ENCODE data around the gene ANKRD1.
"Not testable (repeated sequence)": the region's sequence is repeated elsewhere in the genome, so short reads cannot be mapped to it uniquely, and the experiment has no call there.

Gene ANKRD1

DNA sequence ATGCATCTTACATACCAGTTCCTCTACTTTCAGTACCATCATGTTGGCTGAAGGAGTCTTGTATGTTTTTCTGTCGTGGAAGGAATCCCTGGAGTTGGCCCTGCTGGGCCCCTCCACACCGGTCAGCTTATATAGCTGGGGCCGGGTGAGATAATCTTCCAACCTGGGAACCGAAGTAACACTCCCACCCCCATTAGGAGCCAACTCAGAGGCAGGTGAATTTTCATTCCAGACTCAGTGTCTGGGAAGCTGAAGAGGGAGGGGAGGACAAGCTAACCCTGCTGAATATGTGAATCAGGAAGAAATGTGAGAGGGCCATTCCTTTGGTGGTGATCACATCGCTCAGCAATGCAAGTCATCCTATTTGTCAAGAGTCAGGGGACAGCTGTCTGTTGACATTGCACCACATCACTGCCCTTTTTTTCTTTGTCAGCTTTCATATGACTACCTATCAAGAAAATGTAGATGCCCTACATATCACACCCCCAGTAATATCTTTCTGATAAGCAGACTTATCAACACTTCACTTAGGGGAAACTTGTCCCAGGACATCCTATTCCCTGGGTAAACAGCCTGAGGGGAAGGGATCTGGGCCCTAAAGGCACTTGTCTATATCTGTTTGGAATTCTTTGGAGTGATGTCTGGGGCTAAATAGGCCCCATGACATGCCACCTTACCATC is at the start of gene ANKRD1:
Gene ANKRD1, minus strand, starts transcription at position 102 of the 681 bp plus-strand sequence. Its CDS starts 60 bp downstream, at position 42.
- peak; percentile 64 to 68 for DNase-seq (ENCODE audit: low read depth in 2 of 2)

DNA sequence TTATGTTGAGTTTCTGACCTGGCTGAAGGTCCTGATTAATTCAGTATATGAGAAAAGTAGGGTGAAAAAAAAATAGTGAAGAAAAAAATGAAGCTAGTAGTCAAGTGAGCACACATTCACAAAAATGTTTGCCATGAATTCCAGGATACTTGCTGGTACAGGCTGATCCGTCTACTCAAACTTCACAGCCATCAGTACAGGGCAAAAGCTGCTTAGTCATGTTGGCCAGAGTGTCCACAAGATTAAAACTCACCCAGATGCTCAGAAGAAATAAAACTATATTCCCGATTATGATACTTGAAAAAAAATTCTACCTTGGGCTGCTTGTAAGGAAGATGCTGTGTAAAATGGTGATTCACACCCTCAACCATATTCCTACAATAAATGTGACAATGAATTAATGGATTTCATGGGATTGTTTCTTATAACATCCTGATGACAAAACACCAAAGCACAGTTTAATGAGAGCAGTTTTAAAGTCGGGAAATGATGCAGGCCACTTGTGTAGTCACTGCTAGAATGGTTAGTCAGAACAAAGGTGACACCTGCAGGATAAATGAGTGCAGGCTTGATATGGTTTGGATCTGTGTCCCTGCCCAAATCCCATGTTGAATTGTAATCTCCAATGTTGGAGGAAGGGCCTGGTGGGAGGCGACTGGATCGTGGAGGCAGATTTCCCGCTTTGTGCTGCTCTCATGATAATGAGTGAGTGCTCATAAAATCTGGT is 49.2 kb upstream of the ANKRD1 start:
- DNase-seq (ENCODE audit: low read depth in 2 of 2) = no peak

DNA sequence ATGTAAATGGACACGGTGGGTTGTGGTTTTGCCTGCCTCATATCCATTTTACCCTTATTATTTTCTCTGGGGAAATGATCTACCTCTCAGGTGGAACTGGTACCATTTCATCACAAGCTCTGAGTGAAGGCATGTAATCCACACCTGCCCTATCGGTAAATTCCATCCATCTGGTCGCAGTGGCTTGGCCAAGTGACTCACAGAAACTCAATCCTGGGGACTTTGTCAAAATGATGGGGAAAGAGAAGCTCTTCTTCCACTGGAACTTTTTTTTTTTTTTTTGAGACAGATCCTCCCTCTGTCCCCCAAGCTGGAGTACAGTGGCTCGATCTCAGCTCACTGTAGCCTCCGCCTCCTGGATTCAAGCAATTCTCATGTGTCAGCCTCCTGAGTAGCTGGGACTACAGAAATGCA is 48.2 kb upstream of the ANKRD1 start:
- no peak for DNase-seq (ENCODE audit: low read depth in 2 of 2)

DNA sequence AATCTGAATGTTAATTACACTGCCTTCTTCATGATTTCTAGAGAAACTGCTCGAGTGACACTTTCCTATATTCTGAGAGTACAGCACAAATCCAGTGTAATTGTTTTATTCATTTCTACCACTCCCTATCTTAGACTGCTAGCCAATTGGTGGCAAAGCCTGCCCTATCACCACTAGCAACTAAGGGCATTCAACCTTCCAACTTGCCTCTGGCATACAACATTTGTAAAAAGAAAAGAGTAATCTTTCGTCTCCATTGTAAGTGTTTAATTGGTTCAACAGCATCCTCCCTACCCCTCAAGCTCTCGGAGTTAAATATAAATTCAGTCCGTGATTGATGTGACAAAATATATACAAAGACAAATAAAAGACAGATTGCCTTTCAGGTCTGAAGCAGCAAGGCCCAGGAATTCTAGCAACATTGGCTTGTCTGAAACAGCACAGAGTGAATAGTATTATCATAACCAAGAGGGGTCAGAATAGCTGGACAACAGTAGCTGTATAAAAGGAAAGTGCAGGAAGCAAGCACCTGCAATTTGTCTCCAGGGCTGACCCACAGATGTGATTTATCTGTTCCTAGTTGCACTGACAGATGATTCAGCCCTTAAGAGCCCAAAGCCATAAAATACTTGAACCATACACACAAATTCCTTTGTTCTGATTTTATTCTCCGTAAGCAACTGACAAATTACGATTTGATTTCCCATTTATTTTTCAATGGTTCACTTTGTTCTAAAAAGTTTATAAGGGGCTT is 47.6 kb upstream of the ANKRD1 start:
- peak; percentile 59 to 60 for DNase-seq (ENCODE audit: low read depth in 2 of 2)

DNA sequence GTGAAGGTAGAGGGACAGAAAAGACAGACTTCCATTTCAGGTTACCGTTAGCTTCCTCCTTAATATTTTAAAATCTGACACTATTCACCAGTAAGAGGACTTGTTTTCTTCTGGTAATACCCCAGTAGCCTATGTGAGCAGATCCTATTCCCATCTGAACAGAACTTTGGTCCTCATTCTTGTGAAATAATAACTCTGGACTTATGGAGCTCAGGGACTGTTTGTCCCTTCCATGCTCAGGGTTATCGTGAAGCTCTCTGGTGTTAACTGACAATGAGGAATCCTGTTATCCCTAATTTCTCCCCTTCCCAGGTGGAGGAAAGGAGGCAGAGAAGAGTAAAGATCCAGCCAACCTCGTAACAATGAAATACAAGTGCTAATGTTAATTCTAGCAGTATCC is 47.0 kb upstream of the ANKRD1 start:
- no peak for DNase-seq (ENCODE audit: low read depth in 2 of 2)

DNA sequence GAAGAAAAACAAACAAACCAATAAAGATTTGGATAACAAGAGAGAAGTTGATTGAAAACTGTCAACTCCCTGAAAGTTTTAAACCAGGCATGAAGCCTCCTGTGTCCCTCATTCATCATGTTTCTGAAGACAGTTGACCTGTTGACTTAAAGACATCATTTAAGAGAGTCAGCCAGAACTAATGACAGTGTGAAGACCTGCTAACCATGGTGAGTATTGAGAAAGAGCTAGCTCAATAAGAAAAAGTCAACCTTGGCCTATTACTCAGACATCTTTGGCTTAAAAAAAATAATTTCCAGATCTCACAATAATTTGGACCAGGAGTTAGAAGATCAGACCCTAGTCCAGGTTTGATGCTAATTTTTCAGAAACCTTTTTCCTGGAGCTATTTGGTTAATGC is 45.3 kb upstream of the ANKRD1 start:
- no peak for DNase-seq (ENCODE audit: low read depth in 2 of 2)

DNA sequence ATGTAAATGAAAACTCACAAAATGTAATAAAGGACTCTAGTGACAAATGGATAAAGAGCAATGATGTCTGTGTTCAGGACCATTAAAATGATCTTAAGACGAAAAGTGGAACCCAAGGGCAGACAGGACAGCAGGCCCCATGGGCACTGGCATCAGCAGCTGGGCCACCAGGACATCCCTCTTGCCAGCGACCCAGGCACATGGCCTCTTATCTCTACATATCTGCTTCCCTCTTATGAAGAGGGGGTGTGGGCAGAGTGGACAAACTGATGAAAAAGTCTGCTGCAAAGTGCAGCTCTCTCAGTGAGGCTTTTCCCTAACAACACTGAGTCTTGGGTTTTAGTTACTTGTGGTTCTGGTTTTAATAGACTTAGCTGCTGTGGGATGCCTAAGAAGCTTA is 44.8 kb upstream of the ANKRD1 start:
- no peak for DNase-seq (ENCODE audit: low read depth in 2 of 2)

DNA sequence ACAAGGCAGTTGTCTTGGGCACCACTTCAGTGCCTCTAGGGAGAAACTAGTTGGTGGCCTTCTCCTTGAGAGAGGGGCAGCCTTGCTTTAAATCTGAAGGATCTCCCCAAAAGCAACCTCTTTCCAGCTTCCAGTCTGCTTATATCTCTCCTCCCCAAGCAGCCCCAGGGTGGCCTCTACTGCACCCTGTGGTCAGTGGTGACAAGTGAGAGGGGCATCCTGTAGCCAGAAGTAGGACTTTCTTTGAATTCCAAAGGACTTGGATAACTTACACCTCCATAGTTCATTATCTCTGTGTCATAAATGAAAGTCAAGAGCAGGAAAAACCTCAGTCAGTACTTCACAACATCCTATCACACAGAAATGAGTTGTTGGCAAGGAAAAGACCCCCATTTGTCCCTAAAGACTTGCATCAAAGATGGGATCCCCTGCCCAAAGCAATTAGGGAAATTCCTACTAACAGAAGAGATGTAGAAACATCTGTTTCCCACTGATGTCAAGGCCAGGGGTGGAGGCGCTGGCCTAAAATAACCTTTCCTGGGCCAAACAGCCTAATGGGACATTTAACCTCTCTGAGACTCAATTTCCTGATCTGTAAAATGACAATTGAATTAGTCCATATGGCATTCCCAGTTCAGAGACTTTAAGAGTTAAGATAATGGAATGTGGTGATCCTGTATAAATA is 44.0 kb upstream of the ANKRD1 start:
- no peak for DNase-seq (ENCODE audit: low read depth in 2 of 2)

DNA sequence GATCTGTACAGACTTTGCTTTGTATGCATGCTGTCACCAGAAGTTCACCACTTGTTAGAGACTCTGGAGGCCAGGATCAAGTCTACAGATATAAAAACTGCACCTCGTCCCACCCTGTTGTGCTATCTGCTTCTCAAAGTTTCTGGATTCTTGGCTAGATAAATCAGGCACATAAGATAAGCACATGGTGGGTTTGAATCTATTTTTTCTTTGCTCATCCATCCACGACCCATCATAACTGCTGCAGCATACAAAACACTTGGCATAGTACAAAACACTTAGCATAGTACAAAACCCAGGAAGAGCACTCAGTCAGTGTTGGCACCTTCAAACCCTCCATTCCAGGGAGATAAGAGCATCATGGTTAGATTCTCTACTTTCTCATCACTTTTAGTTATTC is 42.4 kb upstream of the ANKRD1 start:
- no peak for DNase-seq (ENCODE audit: low read depth in 2 of 2)

DNA sequence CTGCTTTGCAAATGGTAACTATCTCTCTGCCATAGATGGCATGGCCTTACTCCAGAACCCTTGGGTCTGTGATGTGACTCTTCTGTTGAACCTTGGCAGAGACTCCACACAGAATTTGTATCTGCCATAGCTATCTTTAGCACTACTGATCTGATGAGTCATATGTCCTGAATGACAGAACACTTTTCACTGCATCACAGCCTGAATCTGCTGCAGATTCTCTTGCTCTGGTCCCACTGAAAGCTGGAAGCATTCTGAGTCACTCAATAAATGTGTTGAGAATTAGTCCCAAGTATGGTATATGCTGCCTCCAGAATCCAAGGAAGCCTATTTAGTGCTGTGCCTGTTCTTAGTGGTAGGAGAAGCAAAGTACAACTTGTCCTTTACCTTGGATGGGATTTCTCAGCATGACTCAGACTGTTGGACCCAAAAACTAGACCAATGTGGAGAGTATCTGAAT is 39.5 kb upstream of the ANKRD1 start:
- peak; percentile 89 to 91 for DNase-seq (ENCODE audit: low read depth in 2 of 2)

DNA sequence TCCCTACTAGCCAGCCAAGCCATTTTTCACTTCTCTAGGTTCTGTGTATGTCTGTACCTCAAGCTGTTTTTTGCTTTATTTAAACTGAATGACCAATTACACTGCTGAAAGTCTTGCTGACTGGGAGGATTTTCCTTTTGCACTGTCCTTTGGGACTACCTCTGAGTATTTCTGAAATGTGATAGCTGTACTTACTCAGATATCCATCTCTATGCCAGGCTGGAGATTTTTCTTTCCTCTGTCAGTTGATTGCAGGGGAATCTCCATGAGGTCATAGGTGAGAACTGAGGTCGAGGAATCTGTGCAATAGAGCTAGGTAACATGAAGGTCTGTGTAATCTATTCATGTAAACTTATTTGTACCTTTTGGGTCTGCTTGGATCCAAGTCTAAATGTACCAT is 38.9 kb upstream of the ANKRD1 start:
- DNase-seq (ENCODE audit: low read depth in 2 of 2) = no peak

DNA sequence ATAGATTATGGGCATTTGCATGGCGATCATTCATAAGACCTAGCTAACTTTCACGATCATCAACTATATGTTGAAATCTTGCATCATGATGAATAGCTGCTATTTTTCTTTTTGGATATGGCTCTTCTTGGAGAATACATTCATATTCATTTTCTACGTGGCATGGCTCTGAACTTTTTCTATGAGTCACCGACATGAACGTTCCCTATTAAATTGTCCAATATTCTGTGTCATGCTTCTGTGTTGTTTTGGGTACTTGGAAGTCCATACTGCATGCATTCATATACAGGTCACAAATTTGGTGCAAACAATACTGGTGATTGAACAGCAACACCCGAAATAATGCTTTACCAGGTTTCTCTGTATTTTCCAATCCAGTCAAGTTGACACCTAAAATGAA is 37.9 kb upstream of the ANKRD1 start:
- no peak for DNase-seq (ENCODE audit: low read depth in 2 of 2)

DNA sequence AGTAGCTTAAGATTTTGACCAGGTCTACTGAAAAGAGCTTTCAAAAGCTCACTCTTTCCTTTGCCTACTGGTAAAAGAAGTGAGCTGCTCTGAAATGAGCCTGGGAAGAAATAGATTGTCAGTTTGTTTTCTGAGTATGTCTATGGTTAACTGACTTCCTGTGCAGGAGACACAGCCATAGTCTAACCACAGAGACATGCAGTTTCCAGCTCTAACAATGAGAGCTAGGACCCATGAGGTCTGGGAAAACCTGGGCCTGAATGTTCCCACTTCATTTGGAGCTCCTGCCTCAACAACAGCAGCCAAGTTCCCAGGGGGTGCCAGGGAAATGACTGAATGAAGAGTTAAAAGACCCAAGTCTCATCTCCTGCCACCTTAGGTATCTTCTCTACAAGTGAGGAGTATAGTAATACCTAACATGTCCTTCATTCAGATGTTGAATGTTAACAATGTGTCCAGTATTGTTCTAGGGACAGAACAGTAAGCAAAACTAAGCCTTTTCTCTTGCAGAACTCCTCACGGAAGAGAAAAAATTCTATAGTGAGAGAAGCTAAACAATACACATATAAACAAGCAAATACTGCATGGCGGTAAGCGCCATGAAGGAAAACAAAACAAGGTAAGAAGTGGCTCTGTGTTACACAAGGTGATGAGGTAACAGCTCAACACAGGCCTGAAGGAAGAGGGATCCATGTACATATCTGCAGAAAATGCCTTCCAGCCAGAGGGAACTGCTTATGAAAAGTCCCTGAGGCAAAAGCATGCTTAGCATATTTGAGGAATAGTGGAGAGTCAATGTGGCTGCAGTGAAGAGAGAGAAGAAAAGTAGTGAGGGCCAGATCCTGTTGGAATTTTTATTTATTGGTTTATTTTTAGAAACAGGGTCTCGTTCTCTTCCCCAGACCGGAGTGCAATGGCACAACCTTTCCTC is 26.4 kb upstream of the ANKRD1 start:
- DNase-seq (ENCODE audit: low read depth in 2 of 2) = no peak

DNA sequence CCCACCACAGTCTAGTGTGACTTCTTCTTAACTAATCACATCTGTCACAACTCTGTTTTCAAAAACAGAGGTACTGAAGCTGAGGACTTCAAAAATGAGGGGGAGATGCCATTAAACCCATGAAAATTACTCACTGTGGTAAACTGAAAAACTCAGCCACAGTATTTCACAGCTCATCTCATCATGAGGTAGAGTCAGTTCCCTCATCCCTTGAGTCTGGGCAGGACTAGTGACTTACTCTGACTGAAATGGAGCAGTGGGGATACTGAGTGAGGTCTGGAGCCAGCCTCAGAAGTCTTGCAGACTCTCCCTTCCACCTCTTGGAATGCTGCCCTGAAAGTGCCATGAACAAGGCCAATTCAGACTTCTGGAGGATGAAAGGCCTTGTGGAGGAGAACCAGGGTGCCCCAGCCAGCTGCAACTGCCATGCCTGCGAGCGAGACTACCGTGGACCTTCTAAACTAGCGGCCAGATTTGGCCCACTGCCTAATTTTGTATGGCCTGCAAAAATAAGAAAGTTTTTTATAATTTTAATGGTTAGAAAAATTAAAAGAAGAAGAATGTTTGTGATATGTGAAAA is 24.7 kb upstream of the ANKRD1 start:
- no peak for DNase-seq (ENCODE audit: low read depth in 2 of 2)

DNA sequence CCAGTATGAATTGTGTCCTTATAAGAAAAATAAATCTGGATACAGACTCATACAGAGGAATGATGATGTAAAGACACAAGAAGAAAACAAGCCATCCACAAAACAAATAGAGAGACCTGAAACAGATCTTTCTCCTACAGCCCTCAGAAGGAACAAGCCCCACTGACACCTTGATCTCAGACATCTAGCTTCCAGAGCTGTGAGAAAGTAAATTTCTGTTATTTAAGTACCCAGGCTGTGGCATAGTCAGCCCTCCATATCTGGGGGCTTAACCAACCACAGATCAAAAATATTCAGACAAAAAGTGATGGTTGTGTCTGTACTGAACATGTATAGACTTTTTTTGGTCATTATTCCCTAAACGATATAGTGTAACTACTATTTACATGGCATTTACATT is 23.9 kb upstream of the ANKRD1 start:
- no peak for DNase-seq (ENCODE audit: low read depth in 2 of 2)

DNA sequence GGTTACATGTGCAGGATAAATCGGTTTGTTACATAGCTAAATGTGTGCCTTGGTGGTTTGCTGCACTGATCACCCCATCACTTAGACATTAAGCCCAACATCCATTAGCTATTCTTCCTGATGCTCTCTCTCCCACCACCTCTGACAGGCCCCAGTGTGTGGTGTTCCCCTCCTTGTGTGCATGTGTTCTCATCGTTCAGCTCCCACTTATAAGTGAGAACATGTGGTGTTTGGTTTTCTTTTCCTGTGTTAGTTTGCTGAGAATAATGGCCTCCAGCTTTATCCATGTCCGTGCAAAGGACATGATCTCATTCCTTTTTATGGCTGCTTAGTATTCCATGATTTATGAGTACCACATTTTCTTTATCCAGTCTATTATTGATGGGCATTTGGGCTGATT is 22.1 kb upstream of the ANKRD1 start:
- not testable (repeated sequence) for DNase-seq (ENCODE audit: low read depth in 2 of 2)

DNA sequence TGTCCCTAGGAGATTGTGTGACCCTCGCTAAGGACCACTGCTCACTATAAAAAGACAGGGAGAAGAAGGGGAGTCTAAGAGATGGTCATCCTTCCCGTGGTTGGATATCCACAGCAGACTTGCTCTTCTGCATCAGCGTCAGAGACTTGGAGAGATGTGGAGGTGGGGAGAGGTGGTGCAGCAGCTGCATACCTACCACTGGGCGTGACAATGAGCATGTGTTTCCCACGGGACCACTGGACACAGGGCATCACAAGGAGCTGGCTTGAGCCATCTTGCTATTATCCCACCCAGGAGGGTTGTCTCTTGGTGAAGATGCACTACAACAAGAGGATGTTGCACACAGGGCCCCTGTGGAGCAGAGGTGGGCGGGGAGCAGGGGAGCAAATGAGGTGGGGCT is 18.8 kb upstream of the ANKRD1 start:
- no peak for DNase-seq (ENCODE audit: low read depth in 2 of 2)

DNA sequence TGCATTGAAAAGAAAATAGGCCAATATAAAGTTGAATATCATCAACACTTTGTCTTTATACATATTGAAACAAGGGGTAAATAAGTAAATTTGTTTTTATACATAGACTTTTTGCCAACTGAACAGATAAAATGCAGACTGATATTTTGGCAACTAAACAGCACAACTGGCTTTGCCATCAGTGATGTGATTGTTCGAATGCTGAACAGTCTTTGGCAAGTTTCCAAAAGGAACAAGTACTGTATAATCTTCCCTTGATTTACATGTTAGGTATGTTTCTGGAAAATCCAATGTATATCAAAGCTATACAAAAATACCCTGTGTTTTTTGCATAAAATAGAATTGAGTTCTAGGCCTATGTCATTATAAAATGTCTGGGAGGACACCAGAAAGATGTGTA is 18.2 kb upstream of the ANKRD1 start:
- no peak for DNase-seq (ENCODE audit: low read depth in 2 of 2)

DNA sequence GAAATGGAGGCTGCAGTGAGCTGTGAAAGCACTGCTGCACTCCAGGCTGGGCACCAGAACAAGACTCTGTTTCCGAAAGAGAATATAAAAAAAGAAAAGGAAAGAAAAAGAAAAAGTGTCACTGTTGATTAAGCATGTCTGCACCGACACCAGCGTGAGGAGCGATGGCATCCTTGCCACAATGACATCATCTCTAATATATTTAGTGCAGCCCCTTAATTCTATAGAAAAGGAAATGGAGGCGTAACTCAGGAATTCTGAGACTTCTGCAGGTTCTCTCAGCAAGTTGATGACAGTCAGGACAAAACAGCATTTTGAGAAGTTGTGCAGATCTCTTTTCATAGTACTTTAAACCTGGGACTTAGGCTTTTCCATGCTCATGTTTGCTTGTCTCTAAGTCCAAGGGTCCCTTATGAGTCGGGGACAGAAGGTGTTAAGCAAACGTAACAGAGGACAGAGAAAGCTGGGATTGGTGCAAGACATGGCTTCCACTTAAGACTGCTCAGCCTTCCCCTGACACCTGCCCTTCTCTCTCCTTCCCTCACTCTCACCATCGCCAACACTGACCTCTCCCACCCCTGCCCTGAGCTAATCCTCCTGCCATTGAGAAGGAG is 16.9 kb upstream of the ANKRD1 start:
- DNase-seq (ENCODE audit: low read depth in 2 of 2) = no peak

DNA sequence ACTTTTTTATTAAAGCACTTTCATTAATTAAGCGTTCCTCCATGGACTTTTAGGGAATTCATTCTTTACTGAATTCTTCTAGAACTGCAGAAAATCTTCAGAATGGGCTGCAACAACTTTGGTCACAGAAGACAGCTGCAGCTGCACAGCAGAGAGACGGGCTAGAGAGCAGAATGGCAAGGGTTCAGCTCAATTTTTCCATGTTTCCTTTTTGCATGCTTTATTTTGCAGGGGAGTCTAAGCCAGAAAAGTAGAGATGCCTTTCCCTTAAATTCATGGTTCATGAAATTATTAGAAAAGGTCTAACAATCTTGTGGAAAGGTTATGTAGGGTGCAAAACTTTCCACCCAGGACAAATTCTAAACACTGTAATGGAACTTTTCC is 15.4 kb upstream of the ANKRD1 start:
- no peak for DNase-seq (ENCODE audit: low read depth in 2 of 2)
